Peyer's patch (tissue), 4 donors: Measurements from ENCODE around the gene BEND4.

Source experiments
- POLR2A ChIP-seq, 2 donors: fragments of 450-650 bp; IDR thresholded peaks; one replicate each; pipeline ENCODE4 v1.5.1; 2017; ENCODE audit warnings: antibody characterized with exemption in 2 of 2, mild to moderate bottlenecking in 2 of 2, moderate library complexity in 2 of 2
- TF ChIP-seq, protein P1 (sequence below), 6 experiments: fragments of 450-650 bp in 4 of 6; fragments of 200-600 bp in 2 of 6; sonication (generic) in 1 of 6; IDR thresholded peaks; one replicate each; pipeline ENCODE4 v1.5.1; 2017 to 2019; ENCODE audit warnings: antibody characterized with exemption in 6 of 6, mild to moderate bottlenecking in 3 of 6, moderate library complexity in 1 of 6

DNA sequence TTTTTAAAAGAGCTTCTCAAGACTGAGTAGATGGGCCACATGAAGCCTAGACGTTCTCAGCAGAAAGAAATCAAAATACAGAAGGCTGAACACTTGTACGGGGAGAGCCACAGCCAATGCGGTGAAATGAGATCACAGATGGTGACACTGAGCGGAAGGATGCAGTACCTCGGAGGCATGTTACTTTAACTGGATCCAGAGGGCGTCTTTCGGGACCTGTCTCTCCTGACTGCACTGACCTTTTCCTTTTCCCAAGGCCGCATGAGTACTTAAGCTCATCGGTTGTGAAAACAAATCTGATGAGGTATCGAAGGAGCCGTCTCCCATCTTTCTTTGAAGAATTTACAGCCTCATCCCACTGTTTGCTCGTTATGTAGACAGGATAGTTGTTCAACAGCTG lies 32.6 kb downstream of the BEND4 start:
- TF ChIP-seq, protein P1, sequence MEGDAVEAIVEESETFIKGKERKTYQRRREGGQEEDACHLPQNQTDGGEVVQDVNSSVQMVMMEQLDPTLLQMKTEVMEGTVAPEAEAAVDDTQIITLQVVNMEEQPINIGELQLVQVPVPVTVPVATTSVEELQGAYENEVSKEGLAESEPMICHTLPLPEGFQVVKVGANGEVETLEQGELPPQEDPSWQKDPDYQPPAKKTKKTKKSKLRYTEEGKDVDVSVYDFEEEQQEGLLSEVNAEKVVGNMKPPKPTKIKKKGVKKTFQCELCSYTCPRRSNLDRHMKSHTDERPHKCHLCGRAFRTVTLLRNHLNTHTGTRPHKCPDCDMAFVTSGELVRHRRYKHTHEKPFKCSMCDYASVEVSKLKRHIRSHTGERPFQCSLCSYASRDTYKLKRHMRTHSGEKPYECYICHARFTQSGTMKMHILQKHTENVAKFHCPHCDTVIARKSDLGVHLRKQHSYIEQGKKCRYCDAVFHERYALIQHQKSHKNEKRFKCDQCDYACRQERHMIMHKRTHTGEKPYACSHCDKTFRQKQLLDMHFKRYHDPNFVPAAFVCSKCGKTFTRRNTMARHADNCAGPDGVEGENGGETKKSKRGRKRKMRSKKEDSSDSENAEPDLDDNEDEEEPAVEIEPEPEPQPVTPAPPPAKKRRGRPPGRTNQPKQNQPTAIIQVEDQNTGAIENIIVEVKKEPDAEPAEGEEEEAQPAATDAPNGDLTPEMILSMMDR (IDR thresholded peaks at IDR 0.05): no peak
- no peak for TF ChIP-seq POLR2A (IDR thresholded peaks at IDR 0.05)
